ENCODE data around the gene SDF4. TPM values are rescaled to one million over a fixed set of nuclear protein-coding genes. Genes with fewer than 3 reads are reported as not detected.

SDF4 gene
- total and polyA plus RNA-seq, 2 of the 4 experiments (the other 2 are of a cell fraction): 57.0 to 250 TPM

- TF ChIP-seq MXI1 (IDR thresholded peaks at IDR 0.05; ENCODE audit: borderline replicate concordance, low read depth, low read length) (no peak), RCOR1 (IDR thresholded peaks at IDR 0.05; ENCODE audit: insufficient replicate concordance, low read length) (no peak)
- TF ChIP-seq, protein P1, sequence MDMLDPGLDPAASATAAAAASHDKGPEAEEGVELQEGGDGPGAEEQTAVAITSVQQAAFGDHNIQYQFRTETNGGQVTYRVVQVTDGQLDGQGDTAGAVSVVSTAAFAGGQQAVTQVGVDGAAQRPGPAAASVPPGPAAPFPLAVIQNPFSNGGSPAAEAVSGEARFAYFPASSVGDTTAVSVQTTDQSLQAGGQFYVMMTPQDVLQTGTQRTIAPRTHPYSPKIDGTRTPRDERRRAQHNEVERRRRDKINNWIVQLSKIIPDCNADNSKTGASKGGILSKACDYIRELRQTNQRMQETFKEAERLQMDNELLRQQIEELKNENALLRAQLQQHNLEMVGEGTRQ (IDR thresholded peaks at IDR 0.05; ENCODE audit: low read depth, low read length): no peak
These were observed 41.4 kb upstream of the SDF4 start (continued) for GRCh38 chr1:1273209-1273511.

Data from IMR-90 (cell line).